ENCODE measurements around the gene ANAPC13. TPM values are rescaled to one million over a fixed set of nuclear protein-coding genes. Genes with fewer than 3 reads are reported as not detected.
A peak's percentile ranks its signal among the peaks of the same experiment; 100 is the strongest.

ANAPC13 gene
- total RNA-seq, 3 donors from 2014 or later = 28.9 to 44.6 (median 36.4) TPM

DNA sequence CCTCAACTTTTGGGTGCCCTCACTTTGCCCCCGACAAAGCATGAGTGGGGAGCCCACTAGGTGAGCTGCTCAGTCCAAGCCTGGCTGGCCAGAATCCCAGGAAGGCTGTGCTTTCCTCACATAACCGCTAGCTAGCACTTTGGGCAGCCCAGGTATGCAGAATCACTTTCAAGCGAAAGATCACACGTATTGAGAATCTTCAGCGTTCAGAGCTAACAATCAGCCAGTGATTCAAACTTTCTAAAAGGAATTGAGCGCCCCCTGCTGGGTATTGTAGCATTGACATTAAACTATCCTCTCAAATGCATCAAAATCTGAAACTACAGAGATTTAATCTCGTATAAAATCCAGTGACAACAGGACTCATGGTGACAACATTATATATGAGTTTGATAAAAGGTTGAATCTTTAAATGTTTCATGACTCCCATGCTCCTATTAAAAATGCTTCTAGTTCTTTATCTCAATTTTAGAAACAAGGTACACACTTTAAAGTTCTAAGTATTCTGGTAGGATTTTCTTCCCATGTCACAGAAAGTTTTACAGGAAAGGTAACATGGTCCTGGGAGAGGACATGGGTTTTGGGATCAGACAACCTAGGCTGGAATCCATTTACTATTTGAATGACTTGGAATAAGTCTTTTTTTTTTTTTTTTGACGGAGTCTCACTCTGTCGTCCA lies 11.8 kb downstream of the ANAPC13 start:
- TF ChIP-seq, protein P1, sequence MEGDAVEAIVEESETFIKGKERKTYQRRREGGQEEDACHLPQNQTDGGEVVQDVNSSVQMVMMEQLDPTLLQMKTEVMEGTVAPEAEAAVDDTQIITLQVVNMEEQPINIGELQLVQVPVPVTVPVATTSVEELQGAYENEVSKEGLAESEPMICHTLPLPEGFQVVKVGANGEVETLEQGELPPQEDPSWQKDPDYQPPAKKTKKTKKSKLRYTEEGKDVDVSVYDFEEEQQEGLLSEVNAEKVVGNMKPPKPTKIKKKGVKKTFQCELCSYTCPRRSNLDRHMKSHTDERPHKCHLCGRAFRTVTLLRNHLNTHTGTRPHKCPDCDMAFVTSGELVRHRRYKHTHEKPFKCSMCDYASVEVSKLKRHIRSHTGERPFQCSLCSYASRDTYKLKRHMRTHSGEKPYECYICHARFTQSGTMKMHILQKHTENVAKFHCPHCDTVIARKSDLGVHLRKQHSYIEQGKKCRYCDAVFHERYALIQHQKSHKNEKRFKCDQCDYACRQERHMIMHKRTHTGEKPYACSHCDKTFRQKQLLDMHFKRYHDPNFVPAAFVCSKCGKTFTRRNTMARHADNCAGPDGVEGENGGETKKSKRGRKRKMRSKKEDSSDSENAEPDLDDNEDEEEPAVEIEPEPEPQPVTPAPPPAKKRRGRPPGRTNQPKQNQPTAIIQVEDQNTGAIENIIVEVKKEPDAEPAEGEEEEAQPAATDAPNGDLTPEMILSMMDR (IDR thresholded peaks at IDR 0.05) = peak; percentile 44
- H3K9me3 ChIP-seq = no peaks in the 10 kb centered on the region
- no peak overlapping the region for H3K4me3 ChIP-seq
- no peaks in the 10 kb centered on the region for H3K36me3 ChIP-seq (ENCODE audit: low read depth)
- intact Hi-C loops (cut with DNase I, micrococcal nuclease) = loop anchor here (2.0 to 10.0 kb wide), 3 partner anchors 165 to 259 kb away; no protein-coding TSS in a partner anchor
- peak in 2 of 3 donors; percentile 33 to 96 for DNase-seq
- no peaks in the 10 kb centered on the region for H3K4me1 ChIP-seq (ENCODE audit: low read depth)
- peak; percentile 85 for ATAC-seq

DNA sequence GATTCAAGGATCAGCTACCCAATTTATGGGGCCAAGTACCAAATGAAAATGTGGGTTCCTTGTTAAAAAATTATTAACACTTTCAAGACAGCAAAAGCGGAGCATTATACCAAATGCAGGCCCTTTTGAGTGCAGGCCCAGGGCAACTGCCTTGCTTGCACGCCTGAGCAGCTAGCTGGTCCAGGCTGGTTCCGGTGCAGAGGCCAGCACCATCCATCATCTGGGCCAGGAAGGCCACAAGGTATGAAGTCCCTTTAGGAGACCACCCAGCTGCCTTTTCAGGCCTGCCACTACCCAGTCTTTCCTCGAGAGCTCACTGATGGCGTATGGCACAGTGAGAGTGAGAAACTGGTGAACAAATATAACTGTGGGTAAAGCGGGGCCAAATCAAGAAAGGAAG lies 13.0 kb downstream of the ANAPC13 start:
- ATAC-seq (no peak), DNase-seq (no peak)
- Histone ChIP-seq H3K4me1 (ENCODE audit: low read depth) (no peaks in the 10 kb centered on the region), H3K9me3 (no peaks in the 10 kb centered on the region), H3K36me3 (ENCODE audit: low read depth) (no peaks in the 10 kb centered on the region), H3K4me3 (no peak overlapping the region)
- intact Hi-C loops (cut with DNase I, micrococcal nuclease) = loop anchor here (5.0 to 10.0 kb wide), 2 partner anchors 166 to 258 kb away; no protein-coding TSS in a partner anchor
- TF ChIP-seq, protein P1 (IDR thresholded peaks at IDR 0.05) = no peak

DNA sequence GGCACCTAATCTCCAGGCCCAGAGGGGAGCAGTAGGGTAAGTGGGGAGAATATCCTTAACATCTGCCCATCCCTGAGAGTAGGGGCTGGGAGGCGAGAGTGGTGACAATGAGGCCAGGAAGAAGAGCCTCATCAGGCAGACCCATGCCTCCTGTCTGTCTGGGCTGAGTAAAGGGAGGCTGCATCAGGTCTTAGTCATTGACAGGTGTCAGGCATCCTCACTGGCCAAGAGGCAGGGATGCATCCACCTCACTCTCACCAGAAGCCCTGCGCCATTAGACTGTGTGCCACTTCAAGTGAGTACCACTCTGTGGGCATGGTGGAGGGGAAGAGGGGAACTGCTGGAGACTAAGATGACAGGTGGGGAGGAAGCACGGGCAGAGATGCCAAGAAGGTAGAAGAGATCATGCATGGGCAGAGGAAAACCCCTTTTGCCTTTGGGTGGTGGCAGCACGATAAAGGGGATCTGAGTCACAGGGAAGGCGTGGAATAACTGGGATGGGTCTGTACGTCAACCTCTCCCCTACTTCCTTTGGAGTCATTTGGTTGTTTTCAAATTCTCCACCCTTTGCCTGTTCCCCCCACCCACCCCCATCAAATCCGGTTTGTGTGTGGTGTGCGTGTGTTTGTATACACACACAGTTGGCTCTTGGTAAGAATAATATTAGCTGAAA lies 14.1 kb downstream of the ANAPC13 start:
- ATAC-seq = peak; percentile 22
- no peaks in the 10 kb centered on the region for H3K4me1 ChIP-seq (ENCODE audit: low read depth)
- no peak overlapping the region for H3K4me3 ChIP-seq
- intact Hi-C loops (cut with DNase I, micrococcal nuclease) = loop anchor here (5.0 to 10.0 kb wide), 2 partner anchors 164 to 257 kb away; no protein-coding TSS in a partner anchor
- no peaks in the 10 kb centered on the region for H3K36me3 ChIP-seq (ENCODE audit: low read depth)
- DNase-seq = no peak
- TF ChIP-seq, protein P1 (IDR thresholded peaks at IDR 0.05) = no peak
- H3K9me3 ChIP-seq = no peaks in the 10 kb centered on the region

DNA sequence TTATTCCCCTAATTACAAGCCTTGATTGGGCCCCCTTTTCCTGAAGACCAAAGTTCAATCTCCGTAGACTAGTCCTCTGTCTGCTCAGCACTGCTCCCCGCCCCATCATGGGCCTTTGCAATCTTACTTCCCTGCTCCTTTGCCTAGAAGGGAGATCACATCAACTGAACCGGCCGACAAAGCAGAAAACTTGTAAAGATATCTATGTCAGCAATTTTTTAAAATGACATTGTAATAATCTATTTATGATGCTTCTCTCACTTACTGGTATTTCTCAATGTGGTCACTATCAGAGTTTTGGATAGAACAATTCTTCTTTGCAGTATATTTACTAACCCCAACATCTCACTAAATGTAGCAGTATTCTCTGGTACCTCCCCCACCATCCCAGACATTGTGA lies 17.3 kb downstream of the ANAPC13 start:
- Histone ChIP-seq H3K4me3 (no peak overlapping the region), H3K4me1 (ENCODE audit: low read depth) (no peaks in the 10 kb centered on the region), H3K36me3 (ENCODE audit: low read depth) (no peaks in the 10 kb centered on the region), H3K9me3 (no peaks in the 10 kb centered on the region)
- DNase-seq = no peak
- intact Hi-C loops (cut with DNase I, micrococcal nuclease) = loop anchor here in 1 of 2 donors (10.0 kb wide), 1 partner anchor 84 kb away; no protein-coding TSS in a partner anchor
- TF ChIP-seq, protein P1 (IDR thresholded peaks at IDR 0.05) = no peak
- ATAC-seq = no peak

DNA sequence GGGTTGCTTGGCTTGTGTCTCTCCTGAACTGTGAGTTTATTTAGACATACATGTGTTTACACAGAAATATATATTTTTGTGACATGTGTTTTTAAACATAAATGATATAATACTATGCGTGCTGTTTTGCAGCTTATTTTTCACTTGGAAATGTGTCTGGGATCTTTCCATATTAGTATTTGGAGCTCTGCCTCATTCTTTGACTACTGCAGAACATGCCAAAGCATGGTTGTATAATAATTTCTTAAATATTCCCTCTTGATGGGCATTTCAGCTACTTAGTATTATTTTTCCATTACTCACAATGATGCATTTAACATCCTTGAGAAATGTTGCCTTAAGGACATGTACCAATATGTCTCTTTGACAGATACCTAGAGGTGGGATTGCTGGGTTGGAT lies 19.5 kb downstream of the ANAPC13 start:
- H3K4me3 ChIP-seq = no peak overlapping the region
- intact Hi-C loops (cut with DNase I, micrococcal nuclease) = loop anchor here in 1 of 2 donors (10.0 kb wide), 1 partner anchor 82 kb away; no protein-coding TSS in a partner anchor
- DNase-seq (no peak), ATAC-seq (no peak)
- no peaks in the 10 kb centered on the region for H3K9me3 ChIP-seq
- H3K4me1 ChIP-seq (ENCODE audit: low read depth) = no peaks in the 10 kb centered on the region
- H3K36me3 ChIP-seq (ENCODE audit: low read depth) = no peaks in the 10 kb centered on the region
- TF ChIP-seq, protein P1 (IDR thresholded peaks at IDR 0.05) = no peak
